SK-N-SH (cell line): ENCODE results near the gene ZBTB4.

Experiments
- CTCF ChIP-seq: fragments of 200-600 bp; sonication (generic); IDR thresholded peaks from 2 replicates; pipeline ENCODE4 v1.6.1; 2017; ENCODE audit warnings: antibody characterized with exemption, mild to moderate bottlenecking, moderate library complexity
- FOXM1 ChIP-seq: IDR thresholded peaks from 2 replicates; pipeline ENCODE4 v1.4.0; 2012; ENCODE audit warnings: low read depth, mild to moderate bottlenecking
- GABPA ChIP-seq: IDR thresholded peaks from 2 replicates; pipeline ENCODE4 v1.4.0; 2012; ENCODE audit warnings: low read depth, mild to moderate bottlenecking
- MEF2A ChIP-seq: IDR thresholded peaks from 2 replicates; pipeline ENCODE4 v1.4.0; 2012; ENCODE audit warnings: low read depth, borderline replicate concordance
- MXI1 ChIP-seq: IDR thresholded peaks from 2 replicates; pipeline ENCODE4 v1.6.1; 2012; ENCODE audit warnings: mild to moderate bottlenecking, low read depth, low read length, improper control_type of control experiment
- NFIC ChIP-seq: IDR thresholded peaks from 2 replicates; pipeline ENCODE4 v1.4.0; 2012; ENCODE audit warnings: borderline replicate concordance
- NRF1 ChIP-seq: IDR thresholded peaks from 2 replicates; pipeline ENCODE4 v1.6.1; 2012; ENCODE audit warnings: low read depth, mild to moderate bottlenecking, low read length
- PBX3 ChIP-seq: IDR thresholded peaks from 2 replicates; pipeline ENCODE4; 2012
- REST ChIP-seq: IDR thresholded peaks from 2 replicates; pipeline ENCODE4 v1.6.1; 2012; ENCODE audit warnings: mild to moderate bottlenecking, low read depth, low read length, moderate library complexity
- RFX5 ChIP-seq: IDR thresholded peaks from 2 replicates; pipeline ENCODE4 v1.6.1; 2012; ENCODE audit warnings: mild to moderate bottlenecking, improper control_type of control experiment, low read length
- SMC3 ChIP-seq: IDR thresholded peaks from 2 replicates; pipeline ENCODE4 v1.6.1; 2012; ENCODE audit warnings: low read depth, low read length, improper control_type of control experiment
- TEAD4 ChIP-seq: IDR thresholded peaks from 2 replicates; pipeline ENCODE4 v1.4.0; 2012; ENCODE audit warnings: mild to moderate bottlenecking, borderline replicate concordance; ENCODE audit not compliant: insufficient read depth

- TF ChIP-seq CTCF (no peak), MXI1 (no peak; the same call in 1 of the 2 replicates), TEAD4 (no peak), REST (no peak), PBX3 (no peak), FOXM1 (no peak), GABPA (no peak), SMC3 (no peak), NFIC (peak; percentile 68; the same call in 1 of the 2 replicates), RFX5 (no peak), NRF1 (no peak), MEF2A (no peak)
Measured at GRCh38 chr17:7440113-7440833, 39.2 kb downstream of the ZBTB4 start.
